ENCODE measurements around the gene CRYGN.

The CRYGN gene

DNA sequence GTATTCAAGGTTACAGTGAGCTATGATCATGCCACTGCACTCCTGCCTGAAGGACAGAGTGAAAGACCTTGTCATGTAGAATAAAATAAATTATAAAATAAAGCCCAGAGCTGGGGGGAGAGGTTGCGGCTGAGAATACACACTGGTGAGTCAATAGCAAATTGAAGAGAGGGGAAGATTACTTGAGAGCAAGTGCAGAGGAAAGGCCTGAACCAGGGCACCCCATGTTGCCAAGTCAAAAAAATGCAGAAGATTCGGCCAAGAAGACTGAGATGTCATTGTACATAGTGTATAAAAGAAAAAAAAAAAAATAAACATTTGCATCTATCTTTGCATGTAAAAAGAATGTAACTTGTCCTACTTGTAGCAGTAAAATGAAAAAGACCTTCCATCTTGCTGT lies 47.3 kb upstream of the CRYGN start:
- H4K20me1 ChIP-seq (ENCODE audit: insufficient read depth, low read length) = peaks cover 76% of the 10 kb centered on the region
- no peaks in the 10 kb centered on the region for H3K4me1 ChIP-seq (ENCODE audit: insufficient read depth, low read length)
- no peak overlapping the region for H3K4me2 ChIP-seq (ENCODE audit: insufficient read depth, low read length)
- H2AFZ ChIP-seq (ENCODE audit: low read depth, low read length) = no peak overlapping the region
- no peak overlapping the region for H3K9ac ChIP-seq (ENCODE audit: low read depth, low read length)
- DNase-seq (no peak), ATAC-seq (ENCODE audit: insufficient read depth, low read depth) (no peak)
- no peaks in the 10 kb centered on the region for H3K9me3 ChIP-seq (ENCODE audit: insufficient read depth, low read length, severe bottlenecking)
- H3K79me2 ChIP-seq (ENCODE audit: insufficient read depth, low read length) = peaks cover 100% of the 10 kb centered on the region
- no peak overlapping the region for H3K4me3 ChIP-seq (ENCODE audit: low read depth in 1 of 2, low read length in 2 of 2)
- TF ChIP-seq, protein P1, sequence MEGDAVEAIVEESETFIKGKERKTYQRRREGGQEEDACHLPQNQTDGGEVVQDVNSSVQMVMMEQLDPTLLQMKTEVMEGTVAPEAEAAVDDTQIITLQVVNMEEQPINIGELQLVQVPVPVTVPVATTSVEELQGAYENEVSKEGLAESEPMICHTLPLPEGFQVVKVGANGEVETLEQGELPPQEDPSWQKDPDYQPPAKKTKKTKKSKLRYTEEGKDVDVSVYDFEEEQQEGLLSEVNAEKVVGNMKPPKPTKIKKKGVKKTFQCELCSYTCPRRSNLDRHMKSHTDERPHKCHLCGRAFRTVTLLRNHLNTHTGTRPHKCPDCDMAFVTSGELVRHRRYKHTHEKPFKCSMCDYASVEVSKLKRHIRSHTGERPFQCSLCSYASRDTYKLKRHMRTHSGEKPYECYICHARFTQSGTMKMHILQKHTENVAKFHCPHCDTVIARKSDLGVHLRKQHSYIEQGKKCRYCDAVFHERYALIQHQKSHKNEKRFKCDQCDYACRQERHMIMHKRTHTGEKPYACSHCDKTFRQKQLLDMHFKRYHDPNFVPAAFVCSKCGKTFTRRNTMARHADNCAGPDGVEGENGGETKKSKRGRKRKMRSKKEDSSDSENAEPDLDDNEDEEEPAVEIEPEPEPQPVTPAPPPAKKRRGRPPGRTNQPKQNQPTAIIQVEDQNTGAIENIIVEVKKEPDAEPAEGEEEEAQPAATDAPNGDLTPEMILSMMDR (IDR thresholded peaks at IDR 0.05; ENCODE audit: borderline replicate concordance, extremely low read depth, low read length, poor library complexity, severe bottlenecking) = no peak
- no peak for TF ChIP-seq EZH2 (IDR thresholded peaks at IDR 0.05; ENCODE audit: borderline replicate concordance, low read depth, low read length, severe bottlenecking)
- H3K27me3 ChIP-seq (ENCODE audit: insufficient read depth, low read length, poor library complexity) = no peaks in the 10 kb centered on the region
- H3K36me3 ChIP-seq (ENCODE audit: insufficient read depth, low read length) = peaks cover 95% of the 10 kb centered on the region
- no peak overlapping the region for H3K27ac ChIP-seq (ENCODE audit: low read length)

GRCh38 chr7:151486074-151486473 lies 46.1 kb upstream of the CRYGN start:
- H3K9ac ChIP-seq (ENCODE audit: low read depth, low read length) = no peak overlapping the region
- no peaks in the 10 kb centered on the region for H3K9me3 ChIP-seq (ENCODE audit: insufficient read depth, low read length, severe bottlenecking)
- no peaks in the 10 kb centered on the region for H3K27me3 ChIP-seq (ENCODE audit: insufficient read depth, low read length, poor library complexity)
- peaks cover 74% of the 10 kb centered on the region for H4K20me1 ChIP-seq (ENCODE audit: insufficient read depth, low read length)
- no peak overlapping the region for H2AFZ ChIP-seq (ENCODE audit: low read depth, low read length)
- H3K4me1 ChIP-seq (ENCODE audit: insufficient read depth, low read length) = no peaks in the 10 kb centered on the region
- no peak overlapping the region for H3K4me3 ChIP-seq (ENCODE audit: low read depth in 1 of 2, low read length in 2 of 2)
- no peak overlapping the region for H3K4me2 ChIP-seq (ENCODE audit: insufficient read depth, low read length)
- TF ChIP-seq, protein P1 (IDR thresholded peaks at IDR 0.05; ENCODE audit: borderline replicate concordance, extremely low read depth, low read length, poor library complexity, severe bottlenecking) = no peak
- no peak for TF ChIP-seq EZH2 (IDR thresholded peaks at IDR 0.05; ENCODE audit: borderline replicate concordance, low read depth, low read length, severe bottlenecking)
- ATAC-seq (ENCODE audit: insufficient read depth, low read depth) = no peak
- H3K27ac ChIP-seq (ENCODE audit: low read length) = no peak overlapping the region
- DNase-seq = no peak
- peaks cover 100% of the 10 kb centered on the region for H3K79me2 ChIP-seq (ENCODE audit: insufficient read depth, low read length)
- H3K36me3 ChIP-seq (ENCODE audit: insufficient read depth, low read length) = peaks cover 98% of the 10 kb centered on the region

DNA sequence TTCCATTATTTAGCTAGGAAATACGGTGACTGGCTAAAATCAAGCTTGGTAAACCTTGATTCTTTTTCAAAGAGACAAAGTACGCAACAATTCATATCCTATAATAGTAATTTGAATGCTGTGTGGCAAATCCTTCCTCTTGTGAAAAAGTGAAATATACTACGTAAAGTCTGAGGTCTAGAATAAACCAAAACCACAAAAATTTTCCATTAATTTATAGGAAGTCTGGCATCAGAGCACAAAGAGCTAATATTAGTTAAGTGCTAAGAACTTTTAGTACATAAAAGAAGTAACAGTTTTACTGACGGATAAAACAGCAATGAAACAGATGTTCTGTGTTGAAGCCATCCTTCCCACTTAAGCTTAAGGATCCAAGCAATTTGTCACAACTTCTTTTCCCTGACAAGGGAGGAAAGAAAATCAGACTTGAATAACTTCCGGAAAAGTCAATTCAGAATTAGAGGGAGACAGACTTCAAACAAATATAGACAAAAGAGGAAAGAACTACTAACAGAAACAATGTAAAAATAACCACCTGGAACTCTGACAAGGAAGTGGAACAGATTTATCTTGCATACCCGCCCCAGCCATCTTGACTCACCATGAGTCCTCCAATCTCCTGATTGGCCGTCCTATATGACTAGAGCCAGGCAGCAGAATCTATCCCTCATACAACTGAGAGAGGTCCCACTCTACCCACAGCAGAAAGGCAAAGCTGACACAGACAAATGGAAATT lies 45.2 kb upstream of the CRYGN start:
- Histone ChIP-seq H3K9me3 (ENCODE audit: insufficient read depth, low read length, severe bottlenecking) (no peaks in the 10 kb centered on the region), H3K27ac (ENCODE audit: low read length) (no peak overlapping the region), H4K20me1 (ENCODE audit: insufficient read depth, low read length) (peaks cover 71% of the 10 kb centered on the region), H3K4me3 (ENCODE audit: low read depth in 1 of 2, low read length in 2 of 2) (no peak overlapping the region), H3K79me2 (ENCODE audit: insufficient read depth, low read length) (peaks cover 99% of the 10 kb centered on the region), H3K4me1 (ENCODE audit: insufficient read depth, low read length) (no peaks in the 10 kb centered on the region), H3K27me3 (ENCODE audit: insufficient read depth, low read length, poor library complexity) (no peaks in the 10 kb centered on the region), H3K9ac (ENCODE audit: low read depth, low read length) (no peak overlapping the region), H2AFZ (ENCODE audit: low read depth, low read length) (no peak overlapping the region), H3K36me3 (ENCODE audit: insufficient read depth, low read length) (peaks cover 96% of the 10 kb centered on the region), H3K4me2 (ENCODE audit: insufficient read depth, low read length) (no peak overlapping the region)
- ATAC-seq (ENCODE audit: insufficient read depth, low read depth) (no peak), DNase-seq (no peak)
- TF ChIP-seq, protein P1 (IDR thresholded peaks at IDR 0.05; ENCODE audit: borderline replicate concordance, extremely low read depth, low read length, poor library complexity, severe bottlenecking) = no peak
- TF ChIP-seq EZH2 (IDR thresholded peaks at IDR 0.05; ENCODE audit: borderline replicate concordance, low read depth, low read length, severe bottlenecking) = no peak

All from DND-41 (cell line).